GM13977 (cell line): ENCODE data around the gene TBL1Y.

Source experiments
- DNase-seq: peaks from one replicate; pipeline ENCODE4 v3.0.0; 2012; ENCODE audit warnings: low spot score
- CTCF ChIP-seq: IDR thresholded peaks from 2 replicates; pipeline ENCODE4 v1.5.1; 2012; ENCODE audit warnings: mild to moderate bottlenecking, control low read depth; ENCODE audit not compliant: insufficient read depth; ENCODE audit errors: extremely low read depth, missing control alignments
- in situ Hi-C: fragments of 300-500 bp; cut with MboI; formaldehyde crosslinking; loops from one replicate; pipeline ENCODE4 v1.12.0; 2022; ENCODE audit warnings: low sequenced_read_pairs, low pct_unique_long_range_greater_than_20kb, mixed read lengths, inconsistent platforms; ENCODE audit not compliant: unreplicated experiment

TBL1Y gene

DNA sequence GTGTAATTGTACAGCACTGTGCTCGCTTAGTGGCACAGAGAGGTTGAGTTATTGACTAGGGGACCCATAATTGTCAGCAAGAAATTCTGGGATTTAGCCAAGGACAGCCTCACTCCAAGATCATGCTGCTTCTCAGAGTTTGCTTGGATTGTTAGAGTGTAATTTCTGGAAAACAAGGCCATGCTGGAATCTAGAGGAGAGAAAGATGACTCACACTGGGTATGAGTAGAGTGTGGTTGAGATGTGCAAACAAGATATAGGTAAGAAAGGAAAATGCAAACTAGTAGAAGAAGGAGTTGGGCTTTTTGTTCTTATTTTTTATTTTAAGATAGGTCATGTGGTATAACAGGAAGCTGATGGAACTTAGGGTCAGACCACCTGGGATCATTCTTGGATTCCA is 97.4 kb downstream of the TBL1Y start:
- no peak for DNase-seq
- in situ Hi-C loops = no loop called here
- no peak for TF ChIP-seq CTCF

GRCh38 chrY:7008578-7009355 is 98.3 kb downstream of the TBL1Y start:
- in situ Hi-C loops = no loop called here
- no peak for TF ChIP-seq CTCF
- no peak for DNase-seq

GRCh38 chrY:7013051-7013450 is 102.6 kb downstream of the TBL1Y start:
- in situ Hi-C loops = no loop called here
- no peak for TF ChIP-seq CTCF
- DNase-seq = no peak

DNA sequence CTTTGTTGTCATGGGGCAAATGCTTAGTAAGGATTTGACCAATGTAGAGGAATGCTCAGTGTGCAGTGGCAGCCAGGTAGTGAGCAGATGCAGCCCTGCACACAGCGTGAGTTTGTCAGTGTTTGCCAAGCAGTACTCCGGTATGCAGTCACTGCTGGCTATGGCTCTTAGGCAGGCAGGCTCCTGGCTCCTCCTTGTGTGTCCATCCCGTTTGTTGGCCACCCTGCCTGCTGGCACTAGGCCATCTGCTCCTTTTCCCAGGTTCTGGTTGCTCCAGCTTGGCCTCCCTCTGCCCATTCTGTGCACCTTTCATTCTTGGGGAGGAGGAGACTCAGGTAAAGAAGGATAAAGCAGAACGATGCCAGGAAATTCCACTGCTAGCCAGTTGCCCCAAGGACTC is 106.0 kb downstream of the TBL1Y start:
- in situ Hi-C loops = no loop called here
- no peak for TF ChIP-seq CTCF
- DNase-seq = no peak

GRCh38 chrY:7017244-7018080 is 107.0 kb downstream of the TBL1Y start:
- no peak for DNase-seq
- in situ Hi-C loops = no loop called here
- TF ChIP-seq CTCF = no peak

GRCh38 chrY:7039037-7039436 is 128.5 kb downstream of the TBL1Y start:
- DNase-seq = no peak
- in situ Hi-C loops = no loop called here
- no peak for TF ChIP-seq CTCF
